HG02973 (cell line): ENCODE data around the gene CACTIN.
"Not testable (repeated sequence)": the region's sequence is repeated elsewhere in the genome, so short reads cannot be mapped to it uniquely, and the experiment has no call there.

ENCODE experiments used
- ATAC-seq: cut with Tn5 transposase; IDR thresholded peaks from one replicate; pipeline ENCODE4 v1.9.1; 2021; ENCODE audit warnings: moderate library complexity; ENCODE audit not compliant: unreplicated experiment

CACTIN gene

GRCh38 chr19:3626473-3627350, at the start of gene CACTIN:
Gene CACTIN, minus strand, starts transcription at chr19:3626790. Its CDS starts 28 bp downstream, at chr19:3626762.
- ATAC-seq = peak; percentile 73

- no peak for ATAC-seq
These were observed 48.4 kb upstream of the CACTIN start for GRCh38 chr19:3674784-3675543.

GRCh38 chr19:3673506-3674439, 47.2 kb upstream of the CACTIN start:
- ATAC-seq = no peak

- no peak for ATAC-seq
These were observed 46.4 kb upstream of the CACTIN start for GRCh38 chr19:3672993-3673392.

- ATAC-seq = no peak
These were observed 46.0 kb upstream of the CACTIN start for GRCh38 chr19:3672575-3672948.

- no peak for ATAC-seq
These were observed 45.3 kb upstream of the CACTIN start for GRCh38 chr19:3671680-3672574.

GRCh38 chr19:3670796-3671679, 44.4 kb upstream of the CACTIN start:
- ATAC-seq = no peak

- ATAC-seq = no peak
These were observed 43.6 kb upstream of the CACTIN start for GRCh38 chr19:3669947-3670795.

- ATAC-seq = no peak
These were observed 42.7 kb upstream of the CACTIN start for GRCh38 chr19:3669082-3669946.

- ATAC-seq = no peak
These were observed 41.9 kb upstream of the CACTIN start for GRCh38 chr19:3668331-3669081.

GRCh38 chr19:3667766-3668165, 41.2 kb upstream of the CACTIN start:
- ATAC-seq = no peak

GRCh38 chr19:3667037-3667638, 40.5 kb upstream of the CACTIN start:
- ATAC-seq = no peak

- not testable (repeated sequence) for ATAC-seq
These were observed 39.9 kb upstream of the CACTIN start for GRCh38 chr19:3666545-3666856.

GRCh38 chr19:3665681-3666544, 39.3 kb upstream of the CACTIN start:
- no peak for ATAC-seq
